B cell (primary cell): ENCODE data around the gene ATP8A1. TPM values are rescaled to one million over a fixed set of nuclear protein-coding genes. Genes with fewer than 3 reads are reported as not detected.

ENCODE experiments used
- ATAC-seq: fragments of 200-7000 bp; cut with Tn5 transposase; one replicate; pipeline ENCODE4 v1.10.0; 2021; ENCODE audit warnings: low read depth, mild to moderate bottlenecking, moderate number of reproducible peaks, moderate library complexity
- CTCF ChIA-PET: fragments of 350-600 bp; sonication (Branson Sonifier 250); formaldehyde crosslinking; loops from one replicate; lab custom pipeline; 2021; ENCODE audit warnings: antibody characterized with exemption, inconsistent platforms; lab: Charles Lee
- POLR2A ChIA-PET: fragments of 350-600 bp; sonication (Branson Sonifier 250); formaldehyde crosslinking; loops from one replicate; lab custom pipeline; 2021; ENCODE audit warnings: antibody characterized with exemption; lab: Charles Lee
- DNase-seq: peaks from one replicate; pipeline ENCODE4 v3.0.0; 2013
- H2AFZ ChIP-seq: 2 replicates; pipeline ENCODE4 v1.6.1; 2012; ENCODE audit warnings: mild to moderate bottlenecking, low read depth, low read length; ENCODE audit not compliant: insufficient read depth, poor library complexity, severe bottlenecking
- H3K27ac ChIP-seq, 2 donors: 1 replicate in 1 of 2; 2 replicates in 1 of 2; pipeline ENCODE4 v1.5.1; 2012 to 2013; ENCODE audit warnings: low read length in 2 of 2, mild to moderate bottlenecking in 2 of 2, moderate library complexity in 1 of 2
- H3K27me3 ChIP-seq, 4 experiments: fragments of 200-600 bp in 1 of 4; sonication (generic) in 1 of 4; replicated peaks in 1 of 4; 1 replicate in 2 of 4; 2 replicates in 2 of 4; pipeline versions ENCODE4 v1.6.1 to v1.7.0; 2013 to 2016; ENCODE audit warnings: low read length in 3 of 4, mild to moderate bottlenecking in 2 of 4, mixed read lengths in 1 of 4, moderate library complexity in 1 of 4; ENCODE audit not compliant: insufficient read depth in 4 of 4, control insufficient read depth in 3 of 4; ENCODE audit errors: control extremely low read depth in 1 of 4
- H3K36me3 ChIP-seq, 2 experiments: replicated peaks in 1 of 2; 1 replicate in 1 of 2; 2 replicates in 1 of 2; pipeline versions ENCODE4 v1.6.1 to v1.7.1; 2013; ENCODE audit warnings: low read length in 1 of 2; ENCODE audit not compliant: insufficient read depth in 2 of 2, control insufficient read depth in 1 of 2; ENCODE audit errors: control extremely low read depth in 1 of 2, extremely low read depth in 1 of 2
- H3K4me1 ChIP-seq, 2 donors: fragments of 200-600 bp in 1 of 2; sonication (generic) in 1 of 2; 1 replicate in 1 of 2; 2 replicates in 1 of 2; pipeline versions ENCODE4 v1.5.1 to v1.6.1; 2013 to 2017; ENCODE audit warnings: low read length in 2 of 2; ENCODE audit not compliant: control insufficient read depth in 2 of 2, insufficient read depth in 2 of 2
- H3K4me2 ChIP-seq: replicated peaks from 2 replicates; pipeline ENCODE3; 2012; ENCODE audit warnings: mild to moderate bottlenecking, low read depth, low read length; ENCODE audit not compliant: poor library complexity, severe bottlenecking
- H3K4me3 ChIP-seq, 5 experiments: fragments of 200-600 bp in 1 of 5; sonication (generic) in 1 of 5; 1 replicate in 3 of 5; 2 replicates in 2 of 5; pipeline versions ENCODE4 v1.5.1 to v1.7.0; 2011 to 2016; ENCODE audit warnings: low read length in 4 of 5, mild to moderate bottlenecking in 4 of 5, low read depth in 2 of 5, control low read depth in 1 of 5, moderate library complexity in 1 of 5; ENCODE audit not compliant: insufficient read depth in 1 of 5; ENCODE audit errors: control extremely low read depth in 1 of 5, extremely low read depth in 1 of 5
- H3K79me2 ChIP-seq: fragments of 200-600 bp; sonication (generic); one replicate; pipeline ENCODE4 v1.6.0; 2016; ENCODE audit warnings: low read length; ENCODE audit not compliant: control insufficient read depth, insufficient read depth
- H3K9ac ChIP-seq: fragments of 200-600 bp; sonication (generic); 2 replicates; pipeline ENCODE4 v1.6.1; 2017; ENCODE audit warnings: mild to moderate bottlenecking, low read length, moderate library complexity
- H3K9me3 ChIP-seq, 3 donors: one replicate each; pipeline versions ENCODE4 v1.6.1 to v1.7.1; 2013; ENCODE audit warnings: low read length in 2 of 3; ENCODE audit not compliant: control insufficient read depth in 2 of 3, insufficient read depth in 1 of 3; ENCODE audit errors: control extremely low read depth in 1 of 3
- H4K20me1 ChIP-seq: 2 replicates; pipeline ENCODE4 v1.6.0; 2012; ENCODE audit warnings: mild to moderate bottlenecking, low read length; ENCODE audit not compliant: insufficient read depth, control insufficient read depth, poor library complexity, severe bottlenecking
- H3K27ac Mint-ChIP-seq: one replicate; pipeline ENCODE4 v1.8.0; 2021; ENCODE audit warnings: mixed read lengths
- H3K27me3 Mint-ChIP-seq: one replicate; pipeline ENCODE4 v1.8.0; 2021; ENCODE audit warnings: mixed read lengths
- H3K4me1 Mint-ChIP-seq: one replicate; pipeline ENCODE4 v1.8.0; 2021; ENCODE audit warnings: mixed read lengths
- H3K4me3 Mint-ChIP-seq: one replicate; pipeline ENCODE4 v1.8.0; 2021; ENCODE audit warnings: mixed read lengths
- H3K9me3 Mint-ChIP-seq: one replicate; pipeline ENCODE4 v1.8.0; 2022; ENCODE audit warnings: mixed read lengths; ENCODE audit not compliant: insufficient read depth
- CTCF ChIP-seq: fragments of 200-600 bp; IDR thresholded peaks from one replicate; pipeline ENCODE4 v1.8.0; 2022; ENCODE audit warnings: antibody characterized with exemption, mild to moderate bottlenecking
- EZH2 ChIP-seq: IDR thresholded peaks from 2 replicates; pipeline ENCODE4 v1.6.1; 2012; ENCODE audit warnings: borderline replicate concordance, low read depth, mild to moderate bottlenecking, moderate library complexity, low read length; ENCODE audit not compliant: insufficient read depth, poor library complexity, severe bottlenecking
- WGBS: methylation state at CpG from one replicate; pipeline ENCODE4 v1.1.5; 2013; ENCODE audit warnings: missing lambda C conversion rate; ENCODE audit not compliant: insufficient coverage; 5-methylcytosine and 5-hydroxymethylcytosine counted together
- intact Hi-C: fragments of 100-400 bp; cut with micrococcal nuclease; formaldehyde crosslinking; loops from one replicate; pipeline ENCODE4 v1.10.0; 2022
- polyA plus RNA-seq: library from polyadenylated mRNA; depleted of rRNA; stranded (reverse); fragments of >200 nt; gene quantifications from 2 replicates; pipeline ENCODE4 v1.2.3, GENCODE V29; 2012
- total RNA-seq, 2 donors: library from RNA; stranded (reverse); fragments of 120-200 nt in 1 of 2; gene quantifications; 1 replicate in 1 of 2; 2 replicates in 1 of 2; pipeline versions ENCODE4 v1.2.3 to v1.2.4, GENCODE V29; 2013 to 2022

ATP8A1 gene
- total and polyA plus RNA-seq, 2 donors (not counting 1 experiment from before 2014, with no cell fraction given) = 28.7 to 51.8 TPM

DNA sequence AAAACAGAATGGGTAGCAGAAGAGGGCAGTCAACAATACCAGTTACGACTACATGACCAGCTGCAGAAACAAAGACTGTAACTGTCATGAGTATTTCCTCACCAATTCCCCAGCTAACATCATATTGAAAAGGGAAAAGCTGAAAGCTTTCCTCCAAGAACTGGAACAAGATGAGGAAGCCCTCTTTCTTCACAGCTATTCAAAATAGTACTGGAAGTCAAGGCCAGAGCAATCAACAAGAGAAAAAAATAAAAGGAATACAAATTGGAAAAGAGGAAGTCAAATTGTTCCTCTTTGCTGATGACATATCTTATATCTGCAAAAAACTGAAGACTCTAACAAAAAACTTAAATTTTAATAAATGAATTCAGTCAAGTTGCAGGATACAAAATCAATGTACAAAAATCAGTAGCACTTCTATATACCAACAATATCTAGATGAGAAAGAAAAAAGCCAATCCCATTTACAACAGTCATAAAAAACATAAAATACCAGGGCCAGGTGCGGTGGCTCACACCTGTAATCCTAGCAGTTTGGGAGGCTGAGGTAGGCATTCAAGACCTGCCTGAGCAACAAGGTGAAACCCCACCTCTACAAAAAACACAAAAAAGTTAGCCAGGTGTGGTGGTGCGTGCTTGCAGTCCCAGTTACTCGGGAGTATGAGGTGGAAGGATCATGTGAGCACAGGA is 125.4 kb downstream of the ATP8A1 start:
- Histone ChIP-seq H3K4me1 (no peaks in the 10 kb centered on the region), H3K4me2 (no peak overlapping the region), H3K79me2 (peaks cover 2% of the 10 kb centered on the region), H3K9me3 (no peaks in the 10 kb centered on the region), H3K9ac (no peak overlapping the region), H3K27me3 (no peaks in the 10 kb centered on the region), H2AFZ (no peak overlapping the region), H3K27ac (no peak overlapping the region), H3K36me3 (peaks cover 0 to 34% of the 10 kb centered on the region in 2 experiments), H3K4me3 (no peak overlapping the region), H4K20me1 (no peaks in the 10 kb centered on the region)
- WGBS = 82% methylated on average over 2 of the region's 4 CpGs
- H3K27me3 Mint-ChIP-seq = no peaks in the 10 kb centered on the region
- TF ChIP-seq CTCF = no peak
- no peak for TF ChIP-seq EZH2
- ATAC-seq (no peak), DNase-seq (no peak)
- ChIA-PET CTCF (no interaction called here), POLR2A (no interaction called here)
- H3K4me1 Mint-ChIP-seq = no peaks in the 10 kb centered on the region
- H3K4me3 Mint-ChIP-seq = no peak overlapping the region
- H3K27ac Mint-ChIP-seq = no peak overlapping the region
- intact Hi-C loops = no loop called here
- no peaks in the 10 kb centered on the region for H3K9me3 Mint-ChIP-seq

GRCh38 chr4:42523066-42523718 is 133.7 kb downstream of the ATP8A1 start:
- Mint-ChIP-seq H3K4me1 (no peaks in the 10 kb centered on the region), H3K9me3 (no peaks in the 10 kb centered on the region), H3K27ac (peak overlapping the region; percentile 13), H3K4me3 (no peak overlapping the region), H3K27me3 (no peaks in the 10 kb centered on the region)
- whole genome bisulfite sequencing = 100% methylated on average over 1 of the region's 3 CpGs
- H4K20me1 ChIP-seq = no peaks in the 10 kb centered on the region
- H3K4me2 ChIP-seq = no peak overlapping the region
- H3K9me3 ChIP-seq = no peaks in the 10 kb centered on the region
- H3K79me2 ChIP-seq = no peaks in the 10 kb centered on the region
- TF ChIP-seq CTCF = no peak
- no peak for TF ChIP-seq EZH2
- H3K4me3 ChIP-seq = no peak overlapping the region
- H3K27ac ChIP-seq = no peak overlapping the region
- ChIA-PET POLR2A (no interaction called here), CTCF (interaction anchor here (0.9 to 1.0 kb wide), 2 partner anchors 22 to 342 kb away, joined by 3 read pairs; no protein-coding TSS in a partner anchor)
- H3K9ac ChIP-seq = no peak overlapping the region
- intact Hi-C loops = loop anchor here (5.0 kb wide), 1 partner anchor 566 kb away; no protein-coding TSS in a partner anchor
- no peaks in the 10 kb centered on the region for H3K27me3 ChIP-seq
- H3K4me1 ChIP-seq = no peaks in the 10 kb centered on the region
- no peak overlapping the region for H2AFZ ChIP-seq
- DNase-seq (no peak), ATAC-seq (no peak)
- H3K36me3 ChIP-seq = peaks cover 21 to 58% of the 10 kb centered on the region in 2 experiments
